HEK293T (cell line): ENCODE results near the gene FAM20B.

Source experiments
- CTCF ChIA-PET: fragments of 350-600 bp; formaldehyde crosslinking; extraction: SDS; loops from one replicate; lab custom pipeline; 2021; ENCODE audit warnings: antibody characterized with exemption, inconsistent platforms; lab: Yijun Ruan, JAX
- POLR2A ChIA-PET: fragments of 350-600 bp; formaldehyde crosslinking; extraction: SDS; loops from one replicate; lab custom pipeline; 2020; ENCODE audit warnings: antibody characterized with exemption, inconsistent platforms; lab: Yijun Ruan, JAX
- DNase-seq: peaks from one replicate; pipeline ENCODE4 v3.0.0; 2012; ENCODE audit warnings: mixed read lengths; ENCODE audit errors: extremely low spot score
- ARNT ChIP-seq: fragments of 450-650 bp; IDR thresholded peaks from 2 replicates; pipeline ENCODE4 v1.6.1; 2017; ENCODE audit warnings: mild to moderate bottlenecking
- BHLHE40 ChIP-seq: fragments of 450-650 bp; IDR thresholded peaks from 2 replicates; pipeline ENCODE4 v1.6.1; 2016; ENCODE audit warnings: mild to moderate bottlenecking, moderate library complexity, borderline replicate concordance
- CTBP1 ChIP-seq: fragments of 450-650 bp; IDR thresholded peaks from 2 replicates; pipeline ENCODE4 v1.6.1; 2016; ENCODE audit warnings: borderline replicate concordance
- ELF4 ChIP-seq: fragments of 450-650 bp; IDR thresholded peaks from 2 replicates; pipeline ENCODE4 v1.6.1; 2017; ENCODE audit warnings: antibody characterized with exemption
- FOXA1 ChIP-seq: fragments of 450-650 bp; IDR thresholded peaks from 2 replicates; pipeline ENCODE4 v1.6.1; 2016; ENCODE audit warnings: mild to moderate bottlenecking
- FOXK2 ChIP-seq: fragments of 450-650 bp; IDR thresholded peaks from 2 replicates; pipeline ENCODE4 v1.6.1; 2016; ENCODE audit warnings: mild to moderate bottlenecking
- FOXM1 ChIP-seq: fragments of 450-650 bp; IDR thresholded peaks from 2 replicates; pipeline ENCODE4 v1.6.1; 2017; ENCODE audit warnings: mild to moderate bottlenecking, borderline replicate concordance
- HDGF ChIP-seq: fragments of 450-650 bp; IDR thresholded peaks from 2 replicates; pipeline ENCODE4 v1.6.1; 2017; ENCODE audit warnings: antibody characterized with exemption, borderline replicate concordance
- L3MBTL2 ChIP-seq: fragments of 450-650 bp; conservative IDR thresholded peaks from 2 replicates; pipeline ENCODE4 v1.6.1; 2016; ENCODE audit warnings: mild to moderate bottlenecking
- LEF1 ChIP-seq: fragments of 450-650 bp; IDR thresholded peaks from 2 replicates; pipeline ENCODE4 v1.6.1; 2017; ENCODE audit warnings: mild to moderate bottlenecking, borderline replicate concordance
- NFRKB ChIP-seq: fragments of 450-650 bp; IDR thresholded peaks from 2 replicates; pipeline ENCODE4 v1.6.1; 2016; ENCODE audit warnings: mild to moderate bottlenecking, moderate library complexity
- SP1 ChIP-seq: fragments of 450-650 bp; IDR thresholded peaks from 2 replicates; pipeline ENCODE4 v1.6.1; 2017
- SUZ12 ChIP-seq: fragments of 450-650 bp; IDR thresholded peaks from 2 replicates; pipeline ENCODE4 v1.6.1; 2016; ENCODE audit warnings: mild to moderate bottlenecking
- TARDBP ChIP-seq: fragments of 450-650 bp; IDR thresholded peaks from 2 replicates; pipeline ENCODE4 v1.6.1; 2016
- ZNF384 ChIP-seq: fragments of 450-650 bp; IDR thresholded peaks from 2 replicates; pipeline ENCODE4 v1.6.1; 2016
- TF ChIP-seq, protein P1 (sequence below): fragments of 450-650 bp; IDR thresholded peaks from 2 replicates; pipeline ENCODE4 v1.6.1; 2016

The FAM20B gene

DNA sequence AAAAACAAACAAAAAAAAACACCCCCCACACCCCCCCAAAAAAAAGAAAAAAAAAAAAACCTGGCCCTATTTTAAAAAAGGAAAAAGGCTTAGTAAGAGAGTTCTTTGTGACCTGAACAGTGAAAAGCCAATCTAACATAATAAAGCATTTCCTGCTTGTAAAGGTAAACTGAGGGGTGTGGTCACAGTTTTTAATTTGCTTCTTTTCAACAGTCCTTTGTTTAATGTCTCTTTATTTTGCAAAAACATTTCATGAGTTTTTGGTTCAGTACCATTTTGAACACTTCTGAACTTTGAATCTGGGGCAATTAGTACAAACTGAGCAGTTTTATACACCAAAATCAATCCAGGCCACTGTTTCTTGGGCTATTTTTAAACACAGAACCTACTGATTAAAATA, 93.8 kb downstream of the FAM20B start:
- TF ChIP-seq ARNT (no peak), BHLHE40 (no peak), NFRKB (no peak), LEF1 (no peak), FOXK2 (no peak), FOXM1 (no peak), HDGF (no peak), L3MBTL2 (no peak), ELF4 (no peak)
- TF ChIP-seq, protein P1, sequence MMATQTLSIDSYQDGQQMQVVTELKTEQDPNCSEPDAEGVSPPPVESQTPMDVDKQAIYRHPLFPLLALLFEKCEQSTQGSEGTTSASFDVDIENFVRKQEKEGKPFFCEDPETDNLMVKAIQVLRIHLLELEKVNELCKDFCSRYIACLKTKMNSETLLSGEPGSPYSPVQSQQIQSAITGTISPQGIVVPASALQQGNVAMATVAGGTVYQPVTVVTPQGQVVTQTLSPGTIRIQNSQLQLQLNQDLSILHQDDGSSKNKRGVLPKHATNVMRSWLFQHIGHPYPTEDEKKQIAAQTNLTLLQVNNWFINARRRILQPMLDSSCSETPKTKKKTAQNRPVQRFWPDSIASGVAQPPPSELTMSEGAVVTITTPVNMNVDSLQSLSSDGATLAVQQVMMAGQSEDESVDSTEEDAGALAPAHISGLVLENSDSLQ: no peak
- POLR2A ChIA-PET: no interaction called here
- CTCF ChIA-PET: no interaction called here
- DNase-seq: no peak

DNA sequence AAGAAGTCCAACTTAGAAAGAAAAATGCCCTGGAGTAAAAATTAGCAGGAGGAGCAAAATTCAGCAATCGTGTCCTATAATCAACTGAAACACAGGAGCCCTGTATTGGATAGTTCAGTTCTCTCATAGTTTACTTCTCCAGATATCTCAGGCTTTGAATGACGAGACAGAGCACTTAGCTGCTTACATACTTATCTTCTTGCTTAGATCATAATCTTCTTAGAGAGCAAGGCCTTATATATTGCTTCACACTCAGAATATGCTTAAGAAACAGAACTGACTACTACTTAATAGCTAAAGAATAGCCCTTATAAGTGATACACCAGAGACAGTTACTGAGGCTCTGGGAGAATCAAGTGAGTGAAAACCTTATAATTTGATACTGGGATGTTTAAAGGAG, 95.0 kb downstream of the FAM20B start:
- ChIA-PET POLR2A (no interaction called here), CTCF (interaction anchor here (0.7 to 1.8 kb wide), 9 partner anchors 15 to 244 kb away, joined by 3 to 6 read pairs (median 4); partner anchors contain the start of gene SOAT1)
- TF ChIP-seq HDGF: no peak
- TF ChIP-seq SP1: no peak
- TF ChIP-seq LEF1: no peak
- no peak for TF ChIP-seq CTBP1
- TF ChIP-seq FOXK2: no peak
- TF ChIP-seq L3MBTL2: no peak
- no peak for TF ChIP-seq BHLHE40
- TF ChIP-seq FOXM1: no peak
- no peak for TF ChIP-seq TARDBP
- no peak for TF ChIP-seq ELF4
- TF ChIP-seq SUZ12: no peak
- TF ChIP-seq, protein P1: no peak
- no peak for TF ChIP-seq NFRKB
- no peak for TF ChIP-seq ZNF384
- TF ChIP-seq FOXA1: no peak
- DNase-seq: no peak

DNA sequence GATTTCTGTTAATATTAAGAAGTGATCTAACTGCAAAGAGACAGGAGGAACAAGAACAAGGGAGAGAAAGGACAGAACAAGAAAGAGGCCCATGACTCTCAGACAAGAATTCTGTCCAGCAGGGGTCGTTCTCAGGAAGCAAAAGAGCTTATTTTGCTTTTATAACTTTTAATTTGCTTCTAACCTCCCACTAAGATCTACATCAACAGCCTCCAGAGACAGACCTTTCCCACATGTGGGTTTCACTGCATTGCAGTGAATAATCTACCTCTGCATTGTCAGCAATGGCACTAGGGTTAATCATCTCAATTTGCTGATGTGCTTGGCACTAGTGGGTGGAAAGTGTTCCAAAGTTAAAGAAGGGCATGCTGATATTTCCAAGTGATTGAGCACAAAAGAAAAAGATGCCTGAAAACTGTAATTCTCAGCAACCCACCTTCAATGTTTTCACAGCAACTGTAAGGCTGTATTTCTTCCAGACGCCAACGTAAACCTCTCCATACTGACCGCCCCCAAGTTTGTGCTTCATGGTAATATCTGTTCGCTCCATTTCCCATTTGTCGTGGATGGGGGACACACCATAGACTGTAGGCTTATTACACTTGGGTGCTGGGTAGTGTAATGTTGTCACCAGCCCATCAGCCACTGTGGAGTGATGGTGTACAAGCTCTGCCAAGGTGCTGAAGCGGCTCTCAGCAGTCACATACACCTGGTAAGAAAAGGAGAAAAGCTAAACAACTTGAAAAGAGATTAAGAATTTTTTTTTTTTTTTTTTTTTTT, 95.7 kb downstream of the FAM20B start:
- POLR2A ChIA-PET: no interaction called here
- no peak for TF ChIP-seq TARDBP
- no peak for TF ChIP-seq FOXM1
- TF ChIP-seq, protein P1: no peak
- TF ChIP-seq LEF1: no peak
- TF ChIP-seq L3MBTL2: no peak
- TF ChIP-seq HDGF: no peak
- TF ChIP-seq CTBP1: no peak
- no peak for TF ChIP-seq FOXK2
- no peak for TF ChIP-seq FOXA1
- no peak for TF ChIP-seq NFRKB
- TF ChIP-seq ELF4: no peak
- TF ChIP-seq BHLHE40: no peak
- no peak for TF ChIP-seq SP1
- TF ChIP-seq ZNF384: no peak
- DNase-seq: peak; percentile 38
- CTCF ChIA-PET: interaction anchor here (0.6 to 1.8 kb wide), 15 partner anchors 16 to 1022 kb away, joined by 3 to 9 read pairs (median 4); partner anchors contain the start of gene SOAT1

DNA sequence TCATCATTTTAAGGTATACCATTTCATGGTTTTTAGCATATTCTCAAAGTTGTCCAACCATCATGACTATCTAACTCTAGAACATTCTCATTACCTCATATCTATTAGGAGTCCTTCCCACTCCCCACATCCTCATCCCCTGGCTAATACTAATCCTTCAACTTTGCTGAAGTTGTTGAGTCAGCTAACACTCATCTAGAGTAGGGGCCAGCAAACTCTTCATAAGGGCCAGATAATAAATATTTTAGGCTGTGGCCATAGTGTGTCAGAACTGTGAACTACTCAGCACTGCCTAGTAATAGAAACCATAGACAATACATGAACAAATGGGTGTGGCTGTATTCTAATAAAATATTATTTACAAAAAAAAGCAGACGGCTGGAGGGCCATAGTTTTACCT, 99.2 kb downstream of the FAM20B start:
- no peak for DNase-seq
- POLR2A ChIA-PET: no interaction called here
- TF ChIP-seq FOXA1 (no peak), LEF1 (no peak), ZNF384 (no peak), SUZ12 (no peak), TARDBP (no peak), HDGF (no peak), FOXK2 (no peak), BHLHE40 (no peak), ELF4 (no peak), CTBP1 (no peak), SP1 (no peak), NFRKB (no peak)
- TF ChIP-seq, protein P1: no peak
- CTCF ChIA-PET: no interaction called here
